Glutamatergic neuron (in vitro differentiated cells): ENCODE data around the gene EDN1. TPM values are rescaled to one million over a fixed set of nuclear protein-coding genes. Genes with fewer than 3 reads are reported as not detected.

Source experiments
- DNase-seq: peaks from one replicate; pipeline ENCODE4 v3.0.0; 2022
- H3K27ac Mint-ChIP-seq: one replicate; pipeline ENCODE4 v1.8.0; 2020; ENCODE audit warnings: mild to moderate bottlenecking, mixed read lengths, inconsistent platforms; ENCODE audit not compliant: unreplicated experiment
- H3K27me3 Mint-ChIP-seq: one replicate; pipeline ENCODE4 v1.8.0; 2020; ENCODE audit warnings: mild to moderate bottlenecking, moderate library complexity, mixed read lengths, inconsistent platforms; ENCODE audit not compliant: unreplicated experiment
- H3K36me3 Mint-ChIP-seq: one replicate; pipeline ENCODE4 v1.8.0; 2020; ENCODE audit warnings: mild to moderate bottlenecking, mixed read lengths, inconsistent platforms; ENCODE audit not compliant: unreplicated experiment
- H3K4me1 Mint-ChIP-seq: one replicate; pipeline ENCODE4 v1.8.0; 2020; ENCODE audit warnings: mild to moderate bottlenecking, low read depth, mixed read lengths, inconsistent platforms; ENCODE audit not compliant: unreplicated experiment
- H3K4me3 Mint-ChIP-seq: one replicate; pipeline ENCODE4 v1.8.0; 2020; ENCODE audit warnings: mild to moderate bottlenecking, mixed read lengths, inconsistent platforms; ENCODE audit not compliant: unreplicated experiment
- H3K9me3 Mint-ChIP-seq: one replicate; pipeline ENCODE4 v1.8.0; 2020; ENCODE audit warnings: mild to moderate bottlenecking, moderate library complexity, mixed read lengths, inconsistent platforms; ENCODE audit not compliant: unreplicated experiment
- total RNA-seq: library from RNA; stranded (reverse); fragmentation: NEBNext Ultra II Directional; extraction: Animal tissue kit (Norgen Biotek cat#: 25700); gene quantifications from one replicate; pipeline ENCODE4 v1.2.1, GENCODE V29; 2021; ENCODE audit not compliant: unreplicated experiment
- TF ChIP-seq, protein P1 (sequence below): fragments of 200-600 bp; sonication (generic); IDR thresholded peaks from one replicate; pipeline ENCODE4 v1.5.0; 2021; ENCODE audit not compliant: partially characterized antibody, unreplicated experiment

EDN1 gene
- total RNA-seq, 1 donor from 2014 or later = 0.54 TPM

GRCh38 chr6:12262236-12263061, 27.7 kb upstream of the EDN1 start:
- Mint-ChIP-seq H3K27ac (no peak overlapping the region), H3K4me1 (peaks cover 9% of the 10 kb centered on the region), H3K4me3 (no peak overlapping the region), H3K36me3 (no peaks in the 10 kb centered on the region), H3K9me3 (no peaks in the 10 kb centered on the region), H3K27me3 (no peaks in the 10 kb centered on the region)
- TF ChIP-seq, protein P1, sequence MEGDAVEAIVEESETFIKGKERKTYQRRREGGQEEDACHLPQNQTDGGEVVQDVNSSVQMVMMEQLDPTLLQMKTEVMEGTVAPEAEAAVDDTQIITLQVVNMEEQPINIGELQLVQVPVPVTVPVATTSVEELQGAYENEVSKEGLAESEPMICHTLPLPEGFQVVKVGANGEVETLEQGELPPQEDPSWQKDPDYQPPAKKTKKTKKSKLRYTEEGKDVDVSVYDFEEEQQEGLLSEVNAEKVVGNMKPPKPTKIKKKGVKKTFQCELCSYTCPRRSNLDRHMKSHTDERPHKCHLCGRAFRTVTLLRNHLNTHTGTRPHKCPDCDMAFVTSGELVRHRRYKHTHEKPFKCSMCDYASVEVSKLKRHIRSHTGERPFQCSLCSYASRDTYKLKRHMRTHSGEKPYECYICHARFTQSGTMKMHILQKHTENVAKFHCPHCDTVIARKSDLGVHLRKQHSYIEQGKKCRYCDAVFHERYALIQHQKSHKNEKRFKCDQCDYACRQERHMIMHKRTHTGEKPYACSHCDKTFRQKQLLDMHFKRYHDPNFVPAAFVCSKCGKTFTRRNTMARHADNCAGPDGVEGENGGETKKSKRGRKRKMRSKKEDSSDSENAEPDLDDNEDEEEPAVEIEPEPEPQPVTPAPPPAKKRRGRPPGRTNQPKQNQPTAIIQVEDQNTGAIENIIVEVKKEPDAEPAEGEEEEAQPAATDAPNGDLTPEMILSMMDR = no peak
- no peak for DNase-seq

DNA sequence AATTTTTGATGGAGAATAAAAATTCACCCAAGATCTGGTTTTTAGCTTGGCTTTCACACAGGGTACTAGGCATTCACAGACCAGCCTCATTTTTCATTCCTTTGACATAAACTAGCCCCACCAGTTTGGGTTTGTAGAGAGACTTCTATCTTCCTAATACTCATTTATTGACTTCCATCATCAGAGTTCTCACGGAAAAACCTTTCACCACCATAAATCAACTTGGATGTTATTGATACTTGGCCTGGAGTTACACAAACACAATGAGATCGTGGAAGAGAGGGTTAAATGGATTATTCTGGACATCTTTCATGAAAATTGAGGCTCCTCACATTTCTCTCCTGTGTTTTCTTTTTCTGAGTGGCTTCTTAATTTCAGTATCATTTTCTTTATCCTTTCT, 26.8 kb upstream of the EDN1 start:
- no peaks in the 10 kb centered on the region for H3K9me3 Mint-ChIP-seq
- DNase-seq = no peak
- no peak overlapping the region for H3K4me3 Mint-ChIP-seq
- H3K27me3 Mint-ChIP-seq = no peaks in the 10 kb centered on the region
- H3K27ac Mint-ChIP-seq = no peak overlapping the region
- H3K36me3 Mint-ChIP-seq = no peaks in the 10 kb centered on the region
- TF ChIP-seq, protein P1 = no peak
- H3K4me1 Mint-ChIP-seq = peaks cover 9% of the 10 kb centered on the region

- DNase-seq = no peak
- Mint-ChIP-seq H3K27ac (no peak overlapping the region), H3K4me1 (peaks cover 9% of the 10 kb centered on the region), H3K9me3 (no peaks in the 10 kb centered on the region), H3K4me3 (no peak overlapping the region), H3K36me3 (no peaks in the 10 kb centered on the region), H3K27me3 (no peaks in the 10 kb centered on the region)
- TF ChIP-seq, protein P1 = no peak
Observed at GRCh38 chr6:12264671-12265070, 25.5 kb upstream of the EDN1 start.

- no peak for DNase-seq
- no peaks in the 10 kb centered on the region for H3K9me3 Mint-ChIP-seq
- TF ChIP-seq, protein P1 = no peak
- no peak overlapping the region for H3K4me3 Mint-ChIP-seq
- no peak overlapping the region for H3K27ac Mint-ChIP-seq
- no peaks in the 10 kb centered on the region for H3K27me3 Mint-ChIP-seq
- H3K4me1 Mint-ChIP-seq = peaks cover 9% of the 10 kb centered on the region
- H3K36me3 Mint-ChIP-seq = no peaks in the 10 kb centered on the region
Observed at GRCh38 chr6:12265296-12265695, 24.9 kb upstream of the EDN1 start.

DNA sequence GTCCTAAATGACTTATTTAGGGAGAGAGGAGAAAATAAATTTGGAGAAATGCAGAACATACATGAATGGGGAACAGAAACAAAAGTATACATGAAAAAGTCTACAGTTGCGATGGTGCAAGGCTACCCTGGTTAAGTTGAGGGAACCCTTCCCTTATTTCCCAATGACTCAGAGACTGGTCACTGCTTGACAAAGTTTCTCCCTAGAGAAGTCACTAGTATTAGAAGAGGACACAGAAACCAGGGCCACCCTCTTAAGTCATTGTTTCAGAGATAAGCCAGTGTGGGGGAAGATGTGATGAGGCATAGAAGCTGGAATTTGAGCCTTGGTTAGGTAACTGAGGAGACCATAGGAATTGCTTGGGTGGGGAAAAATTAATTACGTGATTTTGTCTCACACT, 24.4 kb upstream of the EDN1 start:
- Mint-ChIP-seq H3K4me1 (peaks cover 9% of the 10 kb centered on the region), H3K36me3 (no peaks in the 10 kb centered on the region), H3K4me3 (no peak overlapping the region), H3K27ac (no peak overlapping the region), H3K9me3 (no peaks in the 10 kb centered on the region), H3K27me3 (no peaks in the 10 kb centered on the region)
- TF ChIP-seq, protein P1 = no peak
- no peak for DNase-seq
